Activated CD8-positive, alpha-beta memory T cell treated with anti-CD3 and anti-CD28 coated beads for 36 hours (primary cell): ENCODE results near the gene GAB2. TPM values are rescaled to one million over a fixed set of nuclear protein-coding genes. Genes with fewer than 3 reads are reported as not detected.
"Not testable (repeated sequence)": the region's sequence is repeated elsewhere in the genome, so short reads cannot be mapped to it uniquely, and the experiment has no call there.

Source experiments
- CTCF ChIA-PET: fragments of 350-600 bp; sonication (Branson Sonifier 250); formaldehyde crosslinking; loops from one replicate; lab custom pipeline; 2021; ENCODE audit warnings: antibody characterized with exemption; lab: Charles Lee
- POLR2A ChIA-PET: fragments of 350-600 bp; sonication (Branson Sonifier 250); formaldehyde crosslinking; loops from one replicate; lab custom pipeline; 2021; ENCODE audit warnings: antibody characterized with exemption; lab: Charles Lee
- total RNA-seq, 2 experiments: library from RNA; stranded (reverse); gene quantifications; one replicate each; pipeline ENCODE4 v1.2.3, GENCODE V29; 2021

The GAB2 gene
- total RNA-seq, 2 experiments from 2014 or later: 2.6 to 2.9 TPM

DNA sequence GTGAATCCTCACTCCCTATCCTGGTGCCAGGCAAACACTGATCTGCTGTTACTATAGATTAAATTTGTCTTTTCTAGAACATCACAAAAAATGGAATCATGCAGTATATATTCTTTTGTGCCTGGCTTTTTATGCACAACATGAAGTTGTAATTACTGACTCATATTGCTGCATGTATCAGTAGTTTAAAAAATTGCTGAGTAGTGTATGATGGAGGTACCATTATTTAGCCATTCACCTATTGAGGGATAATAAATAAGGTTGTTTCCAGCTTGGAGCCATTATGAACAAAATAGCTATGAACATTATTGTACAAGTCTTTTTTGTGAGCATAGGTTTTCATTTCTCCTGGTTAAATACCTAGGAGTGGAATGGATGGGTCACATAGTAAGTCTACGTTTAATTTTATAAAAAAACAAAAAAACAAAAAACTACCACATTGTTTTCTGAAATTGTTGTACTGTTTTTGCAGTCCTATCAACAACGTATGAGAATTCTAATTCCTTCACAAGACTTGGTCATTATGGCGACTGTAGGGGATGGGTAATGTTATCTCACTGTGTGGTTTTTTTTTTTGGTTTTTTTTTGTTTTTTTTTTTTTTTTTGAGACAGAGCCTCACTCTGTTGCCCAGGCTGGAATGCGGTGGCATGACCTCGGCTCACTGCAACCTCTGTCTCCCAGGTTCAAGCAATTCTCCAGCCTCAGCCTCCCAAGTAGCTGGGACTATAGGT is 117.3 kb downstream of the GAB2 start:
- ChIA-PET CTCF (interaction anchor here (0.7 kb wide), 1 partner anchor 17 kb away, joined by 4 read pairs; no protein-coding TSS in a partner anchor), POLR2A (no interaction called here)

DNA sequence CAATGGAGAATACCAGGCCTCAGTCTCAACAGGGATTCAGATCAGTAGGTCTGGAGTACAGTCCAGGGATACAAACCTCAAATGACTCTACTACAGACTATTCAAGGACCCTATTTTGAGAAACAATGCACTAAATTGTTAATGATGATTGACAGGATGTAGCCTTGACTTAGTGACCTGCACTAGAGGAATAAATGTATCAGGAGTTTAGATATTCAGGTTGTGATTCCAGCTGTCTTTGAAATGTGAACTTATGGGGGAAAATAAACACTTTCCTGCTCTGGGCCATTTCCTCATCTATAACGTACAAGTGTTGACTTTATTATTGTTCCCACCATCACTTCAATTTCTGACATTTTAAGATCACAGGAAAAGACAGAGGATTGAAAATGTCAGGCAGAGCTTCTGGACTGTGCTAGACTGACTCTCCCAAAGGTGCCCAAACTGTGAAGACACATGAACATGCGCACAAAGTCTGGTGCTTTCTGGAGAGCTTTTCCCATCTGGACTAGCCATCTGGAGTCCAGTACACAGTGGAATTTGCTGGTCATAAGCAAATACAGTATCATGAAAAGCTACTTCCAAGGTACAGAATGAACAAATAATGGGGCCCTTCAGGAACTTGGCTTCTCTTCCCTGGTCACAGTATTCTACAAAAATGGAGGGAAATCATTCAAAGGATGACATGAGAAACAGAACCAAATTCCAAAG is 118.5 kb downstream of the GAB2 start:
- POLR2A ChIA-PET: no interaction called here

DNA sequence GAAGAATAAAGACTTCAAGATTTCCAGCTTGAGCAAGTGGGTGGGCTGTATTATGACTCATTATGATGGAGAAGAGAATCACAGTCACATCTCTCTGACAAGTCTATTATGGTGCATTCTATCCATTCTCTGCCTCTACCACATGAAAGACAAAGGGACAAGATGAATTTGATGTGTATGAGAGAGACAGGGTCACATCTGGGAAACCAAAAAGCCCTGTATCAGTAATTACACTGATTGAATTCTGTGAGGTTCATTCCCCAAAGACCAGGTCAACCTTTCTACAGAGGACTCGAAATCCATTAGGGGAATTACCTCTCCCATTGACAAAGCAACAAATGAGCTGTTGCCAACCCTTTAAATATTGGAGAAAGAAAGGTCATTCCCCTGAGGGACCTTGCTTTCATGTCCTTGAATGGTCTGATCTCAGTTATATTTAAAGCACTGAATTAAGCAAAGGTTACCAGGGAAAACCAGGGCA is 119.3 kb downstream of the GAB2 start:
- ChIA-PET POLR2A (no interaction called here), CTCF (no interaction called here)

More for the DNA sequence above, 118.5 kb downstream of the GAB2 start:
- CTCF ChIA-PET: interaction anchor here (0.6 kb wide), 1 partner anchor 72 kb away, joined by 3 read pairs; no protein-coding TSS in a partner anchor

DNA sequence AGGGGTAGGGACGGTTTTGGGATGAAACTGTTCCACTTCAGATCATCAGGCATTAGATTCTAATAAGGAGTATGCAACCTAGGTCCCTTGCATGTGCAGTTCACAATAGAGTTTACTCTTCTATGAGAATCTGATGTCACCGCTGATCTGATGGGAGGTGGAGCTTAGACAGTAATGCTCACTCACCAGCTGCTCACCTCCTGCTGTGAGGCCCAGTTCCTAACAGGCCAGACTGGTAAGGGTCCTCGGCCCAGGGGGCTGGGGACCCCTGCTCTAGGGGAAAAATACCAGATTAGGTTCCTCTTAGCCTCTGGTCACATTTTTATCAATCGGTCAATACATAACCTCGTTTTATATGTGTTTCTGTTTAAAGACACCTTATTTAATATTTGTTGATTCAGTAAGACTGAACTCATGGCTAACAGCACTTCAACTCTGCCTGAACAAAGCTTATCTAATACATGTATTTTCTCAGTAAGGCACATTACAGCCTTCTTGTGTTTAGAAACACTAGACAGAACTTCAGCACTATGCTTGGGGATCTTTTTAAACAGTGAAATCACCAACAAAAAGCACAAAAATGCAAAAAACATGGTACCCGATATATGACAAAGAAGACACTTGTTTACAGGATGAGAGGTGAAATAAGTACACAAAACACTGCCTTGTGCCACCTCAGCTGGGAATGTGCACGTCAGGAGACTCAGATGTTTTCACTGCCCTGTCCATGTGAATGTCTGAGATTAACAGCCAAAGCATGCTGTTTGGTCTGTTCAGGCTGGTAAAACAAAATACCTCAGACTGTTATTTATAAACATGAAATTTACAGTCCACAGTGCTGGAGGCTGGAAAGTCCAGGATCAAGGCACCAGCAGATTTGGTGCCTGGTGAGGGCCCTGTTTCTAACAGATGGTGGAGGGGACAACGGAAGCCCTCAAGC is 121.4 kb downstream of the GAB2 start:
- ChIA-PET CTCF (no interaction called here), POLR2A (no interaction called here)

- CTCF ChIA-PET: no interaction called here
- POLR2A ChIA-PET: no interaction called here
Measured at GRCh38 chr11:78295347-78295746, 122.3 kb downstream of the GAB2 start.

DNA sequence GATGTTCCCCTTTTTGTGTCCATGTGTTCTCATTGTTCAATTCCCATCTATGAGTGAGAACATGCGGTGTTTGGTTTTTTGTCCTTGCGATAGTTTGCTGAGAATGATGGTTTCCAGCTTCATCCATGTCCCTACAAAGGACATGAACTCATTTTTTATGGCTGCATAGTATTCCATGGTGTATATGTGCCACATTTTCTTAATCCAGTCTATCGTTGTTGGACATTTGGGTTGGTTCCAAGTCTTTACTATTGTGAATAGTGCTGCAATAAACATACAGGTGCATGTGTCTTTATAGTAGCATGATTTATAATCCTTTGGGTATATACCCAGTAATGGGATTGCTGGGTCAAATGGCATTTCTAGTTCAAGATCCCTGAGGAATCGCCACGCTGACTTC is 123.5 kb downstream of the GAB2 start:
- POLR2A ChIA-PET, CTCF ChIA-PET: not testable (repeated sequence)

GRCh38 chr11:78293536-78293935 is 124.1 kb downstream of the GAB2 start:
- CTCF ChIA-PET: no interaction called here
- POLR2A ChIA-PET: no interaction called here

DNA sequence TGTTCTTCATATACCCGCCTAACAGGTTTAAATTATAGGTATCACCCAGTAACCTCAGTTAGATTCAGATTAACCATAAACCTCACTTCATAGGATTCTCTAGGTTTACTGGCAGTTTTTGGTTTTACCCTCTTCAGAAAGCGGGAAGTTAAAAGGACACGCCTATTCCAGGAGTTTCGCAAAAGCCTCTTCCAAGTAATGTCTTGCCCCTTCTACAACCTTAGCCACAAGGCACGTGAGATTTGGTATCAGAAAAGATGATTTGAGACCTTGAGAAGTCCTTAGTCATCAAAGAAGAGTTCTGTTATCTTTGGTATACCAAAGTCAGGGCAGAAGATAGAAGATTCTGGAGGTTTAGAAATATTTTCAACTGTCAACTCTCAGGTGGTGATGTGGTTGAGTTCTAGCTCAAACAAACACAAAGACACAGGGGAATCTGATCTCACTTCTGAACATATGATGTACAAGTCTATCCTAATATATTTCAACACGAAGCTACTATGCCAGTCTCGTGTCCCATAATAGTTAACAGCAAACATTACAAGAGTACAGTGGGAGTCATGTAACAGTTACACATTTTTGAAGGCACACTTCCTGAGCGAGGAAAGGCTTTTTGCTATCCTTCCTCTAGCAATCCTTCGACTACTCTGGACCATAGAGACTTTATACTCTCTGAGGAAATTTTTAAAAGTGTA is 125.4 kb downstream of the GAB2 start:
- ChIA-PET CTCF (interaction anchor here (0.6 kb wide), 1 partner anchor 126 kb away, joined by 3 read pairs; no protein-coding TSS in a partner anchor), POLR2A (interaction anchor here (1.1 kb wide), 1 partner anchor 152 kb away, joined by 4 read pairs; no protein-coding TSS in a partner anchor)

- CTCF ChIA-PET: interaction anchor here (0.6 kb wide), 1 partner anchor 125 kb away, joined by 3 read pairs; no protein-coding TSS in a partner anchor
- POLR2A ChIA-PET: interaction anchor here (1.1 kb wide), 1 partner anchor 152 kb away, joined by 4 read pairs; no protein-coding TSS in a partner anchor
Measured at GRCh38 chr11:78291503-78292108, 126.0 kb downstream of the GAB2 start.

- POLR2A ChIA-PET: no interaction called here
- CTCF ChIA-PET: no interaction called here
Measured at GRCh38 chr11:78290293-78291176, 127.1 kb downstream of the GAB2 start.

DNA sequence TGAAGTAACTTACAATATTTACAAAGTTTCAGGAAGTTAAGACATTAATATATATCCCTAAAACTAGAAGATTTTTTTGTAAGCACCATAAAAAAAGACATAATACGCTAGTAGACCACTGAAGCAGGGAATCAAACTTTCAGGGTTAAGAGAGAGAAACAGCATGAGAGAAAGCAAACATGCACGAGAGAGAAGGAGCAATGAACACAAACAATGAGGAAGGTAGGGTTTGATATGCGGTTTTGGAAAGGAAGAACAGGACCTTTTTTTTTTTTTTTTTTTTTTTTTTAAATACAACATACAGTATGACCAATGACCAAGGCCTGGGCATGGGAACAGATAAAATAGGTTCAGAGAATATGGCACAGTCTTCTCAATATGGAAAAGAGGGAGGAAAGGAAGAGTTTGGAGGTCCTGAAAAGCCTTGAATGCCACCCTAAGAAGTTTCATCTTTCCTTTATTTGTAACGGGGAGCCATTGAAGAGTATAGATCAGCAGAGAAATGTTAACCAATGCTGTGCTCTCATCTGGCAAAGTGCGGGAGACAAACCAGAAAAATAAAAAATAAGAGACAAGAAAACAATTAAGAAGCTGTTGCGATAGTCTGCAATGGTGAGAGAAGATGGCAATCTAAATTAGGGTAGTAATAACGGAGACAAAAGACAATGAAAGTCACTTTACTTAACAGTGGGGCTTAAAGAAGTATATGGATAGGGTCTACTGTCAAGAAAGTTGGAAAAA is 127.9 kb downstream of the GAB2 start:
- ChIA-PET POLR2A (no interaction called here), CTCF (no interaction called here)

- ChIA-PET POLR2A (no interaction called here), CTCF (no interaction called here)
Measured at GRCh38 chr11:78284260-78284659, 133.4 kb downstream of the GAB2 start.

GRCh38 chr11:78282821-78283220 is 134.8 kb downstream of the GAB2 start:
- POLR2A ChIA-PET: no interaction called here
- CTCF ChIA-PET: no interaction called here

- POLR2A ChIA-PET: no interaction called here
- CTCF ChIA-PET: no interaction called here
Measured at GRCh38 chr11:78281511-78281910, 136.1 kb downstream of the GAB2 start.

DNA sequence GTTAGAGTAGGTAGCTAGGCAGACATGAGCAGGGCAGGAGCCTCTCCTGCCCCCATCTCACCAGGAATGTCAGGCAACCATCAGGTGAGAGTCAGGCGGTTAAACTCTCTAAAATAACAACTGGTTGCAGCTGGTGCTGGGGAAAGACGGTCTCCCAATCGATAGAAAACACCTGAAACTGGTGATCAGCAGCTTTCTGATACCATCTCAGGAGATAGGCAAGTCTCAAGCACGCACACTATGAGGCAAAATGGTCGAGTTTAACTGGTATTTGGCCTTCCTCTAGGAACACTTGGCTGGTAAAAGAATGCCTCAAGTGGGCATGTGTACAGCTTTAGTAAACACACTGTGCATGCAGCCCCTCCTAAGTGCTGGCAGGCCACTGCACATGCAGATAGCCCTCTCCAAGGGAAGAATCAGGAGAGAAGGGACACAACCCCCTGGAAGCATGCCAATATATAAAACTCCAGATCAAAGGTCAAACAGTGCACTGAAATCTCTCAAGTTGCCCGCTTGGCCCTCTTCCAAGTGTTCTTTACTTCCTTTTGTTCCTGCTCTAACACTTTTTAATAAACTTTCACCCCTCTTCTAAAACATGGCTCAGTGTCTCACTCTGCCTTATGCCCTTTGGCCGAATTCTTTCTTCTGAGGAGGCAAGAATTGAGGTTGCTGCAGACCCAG is 140.2 kb downstream of the GAB2 start:
- CTCF ChIA-PET: interaction anchor here (0.6 kb wide), 1 partner anchor 139 kb away, joined by 5 read pairs; no protein-coding TSS in a partner anchor
- POLR2A ChIA-PET: no interaction called here

DNA sequence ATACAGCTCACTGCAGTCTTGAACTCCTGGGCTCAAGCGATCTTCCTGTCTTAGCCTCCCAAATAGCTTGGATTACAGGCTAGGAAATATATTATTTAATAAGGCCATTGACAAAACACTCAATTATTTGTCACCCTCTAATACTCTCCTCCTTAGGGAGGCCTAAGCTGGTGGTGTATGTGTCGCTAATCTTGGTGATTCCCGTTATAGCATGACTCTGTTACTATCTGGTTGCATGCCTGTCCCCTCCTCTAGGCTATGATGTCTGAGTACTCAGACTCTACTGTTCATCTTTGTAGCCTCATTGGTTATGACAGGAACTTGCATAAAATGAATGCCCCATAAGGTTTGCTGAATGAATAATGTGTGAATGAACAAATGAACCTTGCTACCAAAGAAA is 141.3 kb downstream of the GAB2 start:
- ChIA-PET CTCF (no interaction called here), POLR2A (no interaction called here)
